A549 (cell line): ENCODE results near the gene HARS1.
A peak's percentile ranks its signal among the peaks of the same experiment; 100 is the strongest.

ENCODE experiments used
- CEBPB ChIP-seq, 2 experiments: fragments of >200 bp in 1 of 2; sonication (Bioruptor Twin) in 1 of 2; formaldehyde crosslinking in 1 of 2; IDR thresholded peaks; 2 replicates each; pipeline ENCODE4 v1.6.1; 2012 to 2016
- CTCF ChIP-seq: fragments of >200 bp; sonication (Bioruptor Twin); formaldehyde crosslinking; IDR thresholded peaks from 3 replicates; pipeline ENCODE4 v1.5.1; 2016
- GATA3 ChIP-seq: IDR thresholded peaks from 2 replicates; pipeline ENCODE4 v1.6.1; 2012; ENCODE audit warnings: borderline replicate concordance
- HOXB5 ChIP-seq: fragments of 250-450 bp; sonication (Bioruptor Pico); IDR thresholded peaks from 2 replicates; pipeline ENCODE4 v1.5.0; 2020; ENCODE audit warnings: mild to moderate bottlenecking, moderate library complexity
- JUN ChIP-seq, 2 experiments: fragments of >200 bp; sonication (Bioruptor Twin); formaldehyde crosslinking; IDR thresholded peaks; 2 replicates in 1 of 2; 3 replicates in 1 of 2; pipeline ENCODE4 v1.6.1; 2016 to 2017
- JUNB ChIP-seq: fragments of >200 bp; sonication (Bioruptor Twin); formaldehyde crosslinking; IDR thresholded peaks from 2 replicates; pipeline ENCODE4 v1.6.1; 2016
- MAFK ChIP-seq: fragments of 450-650 bp; IDR thresholded peaks from 2 replicates; pipeline ENCODE4 v1.6.1; 2014; ENCODE audit not compliant: partially characterized antibody
- POLR2AphosphoS2 ChIP-seq: conservative IDR thresholded peaks from 2 replicates; pipeline ENCODE4 v1.6.1; 2012; ENCODE audit warnings: low read length, improper control_type of control experiment, inconsistent platforms
- SMC3 ChIP-seq: fragments of >200 bp; sonication (Bioruptor Twin); formaldehyde crosslinking; IDR thresholded peaks from 3 replicates; pipeline ENCODE4 v1.6.1; 2018; ENCODE audit warnings: inconsistent platforms
- ZNF302 ChIP-seq: fragments of 250-450 bp; sonication (Bioruptor Pico); IDR thresholded peaks from 2 replicates; pipeline ENCODE4 v1.9.0; 2021; ENCODE audit warnings: inconsistent platforms, mild to moderate bottlenecking, moderate library complexity
- TF ChIP-seq, protein P1 (sequence below): IDR thresholded peaks from 2 replicates; pipeline ENCODE4 v1.6.1; 2012; ENCODE audit warnings: low read depth, borderline replicate concordance

GRCh38 chr5:140664359-140665119 lies 26.6 kb downstream of the HARS1 start, which contains the start of gene WDR55:
- TF ChIP-seq SMC3 (no peak), CEBPB (IDR thresholded peaks at IDR 0.05) (no peak), HOXB5 (no peak), CTCF (no peak), MAFK (no peak), ZNF302 (CRISPR knock-in tag) (no peak), POLR2AphosphoS2 (no peak), JUN (IDR thresholded peaks at IDR 0.05) (peak; percentile 69 to 92; a peak in 3 of 5 replicates), GATA3 (no peak), JUNB (no peak)
- TF ChIP-seq, protein P1, sequence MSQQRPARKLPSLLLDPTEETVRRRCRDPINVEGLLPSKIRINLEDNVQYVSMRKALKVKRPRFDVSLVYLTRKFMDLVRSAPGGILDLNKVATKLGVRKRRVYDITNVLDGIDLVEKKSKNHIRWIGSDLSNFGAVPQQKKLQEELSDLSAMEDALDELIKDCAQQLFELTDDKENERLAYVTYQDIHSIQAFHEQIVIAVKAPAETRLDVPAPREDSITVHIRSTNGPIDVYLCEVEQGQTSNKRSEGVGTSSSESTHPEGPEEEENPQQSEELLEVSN = no peak
